Peyer's patch (tissue), 4 donors: Measurements from ENCODE around the gene EFHC1. TPM values are rescaled to one million over a fixed set of nuclear protein-coding genes. Genes with fewer than 3 reads are reported as not detected.

Source experiments
- DNase-seq, 3 donors: peaks; one replicate each; pipeline ENCODE4 v3.0.0-alpha.2; 2017 to 2019
- H3K27ac ChIP-seq, 4 donors: fragments of 200-600 bp; sonication (generic); one replicate each; pipeline ENCODE4 v1.5.1; 2016 to 2019
- H3K27me3 ChIP-seq, 2 donors: fragments of 200-600 bp; sonication (generic); one replicate each; pipeline ENCODE4 v1.5.1; 2019
- H3K36me3 ChIP-seq, 3 donors: fragments of 200-600 bp; sonication (generic); one replicate each; pipeline ENCODE4 v1.5.1; 2016 to 2019
- H3K4me1 ChIP-seq, 4 donors: fragments of 200-600 bp; sonication (generic); one replicate each; pipeline ENCODE4 v1.5.1; 2016 to 2019
- H3K4me3 ChIP-seq, 4 donors: fragments of 200-600 bp; sonication (generic); 1 replicate in 3 of 4; 2 replicates in 1 of 4; pipeline ENCODE4 v1.5.1; 2016 to 2019; ENCODE audit warnings: mild to moderate bottlenecking in 1 of 4
- H3K9me3 ChIP-seq, 4 donors: fragments of 200-600 bp; sonication (generic); one replicate each; pipeline ENCODE4 v1.5.1; 2016 to 2019; ENCODE audit warnings: mild to moderate bottlenecking in 1 of 4
- POLR2A ChIP-seq, 2 donors: fragments of 450-650 bp; IDR thresholded peaks; one replicate each; pipeline ENCODE4 v1.5.1; 2017; ENCODE audit warnings: antibody characterized with exemption in 2 of 2, mild to moderate bottlenecking in 2 of 2, moderate library complexity in 2 of 2
- total RNA-seq, 4 donors: library from RNA; depleted of rRNA; stranded (reverse); fragments of >200 nt; gene quantifications; one replicate each; pipeline ENCODE4 v1.1.0, GENCODE V29; 2016
- TF ChIP-seq, protein P1 (sequence below), 6 experiments: fragments of 450-650 bp in 4 of 6; fragments of 200-600 bp in 2 of 6; sonication (generic) in 1 of 6; IDR thresholded peaks; one replicate each; pipeline ENCODE4 v1.5.1; 2017 to 2019; ENCODE audit warnings: antibody characterized with exemption in 6 of 6, mild to moderate bottlenecking in 3 of 6, moderate library complexity in 1 of 6

EFHC1 gene
- total RNA-seq, 4 donors from 2014 or later = 20.0 to 40.4 (median 22.7) TPM

DNA sequence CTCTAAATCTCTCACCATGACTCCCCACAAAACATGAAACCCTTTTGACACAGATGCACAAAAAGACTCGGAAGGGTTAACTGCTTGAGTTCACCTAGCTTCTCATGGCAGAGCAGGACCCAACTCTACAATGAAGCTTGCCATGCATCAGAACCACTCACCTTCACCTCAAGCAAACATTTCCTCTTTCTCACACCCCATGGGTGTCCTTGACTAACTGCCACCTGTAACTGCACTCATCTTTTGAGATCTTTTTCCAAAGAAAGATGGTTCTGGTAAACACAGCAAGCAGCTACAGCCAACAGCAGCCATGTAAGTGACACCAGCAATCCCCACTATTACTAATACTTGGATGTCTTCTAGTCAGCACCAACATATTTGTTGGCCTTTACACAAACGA lies 76.5 kb downstream of the EFHC1 start:
- Histone ChIP-seq H3K9me3 (no peaks in the 10 kb centered on the region), H3K27me3 (no peaks in the 10 kb centered on the region), H3K4me3 (no peak overlapping the region), H3K27ac (peak overlapping the region in 2 of 4 donors; percentile 29 to 78), H3K4me1 (peaks cover 0 to 13% (median 4%) of the 10 kb centered on the region in 4 donors), H3K36me3 (peaks cover 0 to 1% (median 0%) of the 10 kb centered on the region in 3 donors)
- DNase-seq = no peak
- no peak for TF ChIP-seq POLR2A (IDR thresholded peaks at IDR 0.05)
- TF ChIP-seq, protein P1, sequence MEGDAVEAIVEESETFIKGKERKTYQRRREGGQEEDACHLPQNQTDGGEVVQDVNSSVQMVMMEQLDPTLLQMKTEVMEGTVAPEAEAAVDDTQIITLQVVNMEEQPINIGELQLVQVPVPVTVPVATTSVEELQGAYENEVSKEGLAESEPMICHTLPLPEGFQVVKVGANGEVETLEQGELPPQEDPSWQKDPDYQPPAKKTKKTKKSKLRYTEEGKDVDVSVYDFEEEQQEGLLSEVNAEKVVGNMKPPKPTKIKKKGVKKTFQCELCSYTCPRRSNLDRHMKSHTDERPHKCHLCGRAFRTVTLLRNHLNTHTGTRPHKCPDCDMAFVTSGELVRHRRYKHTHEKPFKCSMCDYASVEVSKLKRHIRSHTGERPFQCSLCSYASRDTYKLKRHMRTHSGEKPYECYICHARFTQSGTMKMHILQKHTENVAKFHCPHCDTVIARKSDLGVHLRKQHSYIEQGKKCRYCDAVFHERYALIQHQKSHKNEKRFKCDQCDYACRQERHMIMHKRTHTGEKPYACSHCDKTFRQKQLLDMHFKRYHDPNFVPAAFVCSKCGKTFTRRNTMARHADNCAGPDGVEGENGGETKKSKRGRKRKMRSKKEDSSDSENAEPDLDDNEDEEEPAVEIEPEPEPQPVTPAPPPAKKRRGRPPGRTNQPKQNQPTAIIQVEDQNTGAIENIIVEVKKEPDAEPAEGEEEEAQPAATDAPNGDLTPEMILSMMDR (IDR thresholded peaks at IDR 0.05) = no peak

DNA sequence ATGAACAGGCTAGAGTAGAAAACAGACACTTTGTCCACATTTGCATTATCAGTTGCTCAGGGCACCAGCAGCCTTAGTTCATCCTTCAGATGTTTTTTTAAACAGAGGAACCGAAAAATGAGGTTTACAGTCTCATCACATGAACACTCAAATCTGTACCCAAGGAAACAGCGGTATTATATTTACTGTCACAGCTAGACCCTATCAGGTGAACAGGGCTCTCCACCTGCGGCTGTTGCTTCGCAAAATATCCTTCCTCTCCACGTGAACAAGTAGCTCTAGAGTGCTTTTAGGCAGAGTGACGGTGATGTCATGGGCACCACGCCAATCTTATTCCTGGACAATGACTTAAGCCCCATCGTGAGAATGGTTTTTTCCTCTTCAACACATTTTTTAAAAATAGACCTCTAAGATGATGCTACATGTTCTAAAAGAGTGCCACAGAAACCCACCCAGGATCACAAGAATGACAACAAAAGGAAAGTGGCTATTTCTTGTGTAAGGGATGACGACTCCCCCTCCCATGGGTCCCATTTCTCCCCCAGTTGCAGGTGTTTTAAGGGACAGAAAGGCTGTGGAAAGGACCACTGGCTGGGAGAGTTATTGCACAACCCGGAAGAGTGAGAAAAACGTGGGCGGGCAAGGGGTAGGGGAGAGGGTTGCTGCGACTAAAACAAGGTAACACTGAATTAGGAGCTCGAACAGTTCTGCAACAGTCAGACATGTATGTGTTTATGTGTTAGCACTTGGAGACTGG lies 77.7 kb downstream of the EFHC1 start:
- Histone ChIP-seq H3K27me3 (no peaks in the 10 kb centered on the region), H3K4me1 (peaks cover 0 to 13% (median 4%) of the 10 kb centered on the region in 4 donors), H3K27ac (peak overlapping the region; percentile 31 to 82 (median 62)), H3K9me3 (no peaks in the 10 kb centered on the region), H3K36me3 (peaks cover 0 to 13% (median 0%) of the 10 kb centered on the region in 3 donors), H3K4me3 (no peak overlapping the region)
- DNase-seq = peak in 2 of 3 donors; percentile 72 to 87
- TF ChIP-seq POLR2A (IDR thresholded peaks at IDR 0.05) = no peak
- TF ChIP-seq, protein P1 (IDR thresholded peaks at IDR 0.05) = no peak

DNA sequence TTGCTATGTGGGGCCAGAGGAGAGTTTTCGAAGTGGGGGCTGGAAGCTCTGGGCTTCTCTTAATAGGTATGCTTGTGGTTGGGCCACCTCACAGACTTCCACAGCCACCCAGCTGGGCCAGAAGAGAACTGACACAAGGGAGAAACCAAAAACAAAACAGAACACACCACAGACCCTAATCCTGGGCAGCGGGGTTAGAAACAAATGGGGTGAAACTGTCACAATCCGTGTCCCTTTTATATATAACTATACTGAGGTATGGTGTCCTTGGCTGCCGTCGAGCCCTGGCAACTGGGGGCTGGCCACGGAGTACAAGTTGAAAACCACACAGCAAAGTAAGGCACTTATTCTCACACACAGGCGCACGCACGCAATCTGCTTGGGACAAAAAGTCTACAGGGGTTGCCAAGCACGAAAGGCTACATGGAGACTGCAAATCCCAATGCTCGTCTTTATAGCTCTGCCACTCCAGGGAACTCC lies 78.4 kb downstream of the EFHC1 start:
- Histone ChIP-seq H3K9me3 (no peaks in the 10 kb centered on the region), H3K36me3 (peaks cover 0 to 16% (median 0%) of the 10 kb centered on the region in 3 donors), H3K4me1 (peaks cover 1 to 13% (median 8%) of the 10 kb centered on the region in 4 donors), H3K4me3 (no peak overlapping the region), H3K27me3 (no peaks in the 10 kb centered on the region), H3K27ac (peak overlapping the region; percentile 31 to 82 (median 66))
- TF ChIP-seq POLR2A (IDR thresholded peaks at IDR 0.05) = no peak
- TF ChIP-seq, protein P1 (IDR thresholded peaks at IDR 0.05) = no peak
- DNase-seq = peak in 2 of 3 donors; percentile 72 to 73

DNA sequence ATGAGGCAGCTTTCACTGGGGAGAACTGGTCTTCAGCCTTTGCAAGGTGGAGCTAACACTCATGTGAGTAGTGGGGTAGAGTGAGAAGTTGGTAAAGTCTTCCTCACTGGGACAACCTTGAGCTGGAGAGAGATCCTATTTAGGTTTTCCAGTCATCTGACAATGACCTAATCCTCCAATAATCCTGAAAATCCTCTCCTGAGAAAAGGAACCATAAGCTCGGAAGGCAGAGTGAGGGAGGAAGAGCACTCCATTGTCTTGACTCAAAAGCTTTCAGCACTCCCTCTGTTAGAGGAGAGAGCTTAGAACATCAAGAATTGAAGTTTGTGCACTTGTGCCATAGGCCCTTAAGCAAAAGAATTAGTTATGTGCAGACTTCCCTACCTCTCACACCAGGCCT lies 78.9 kb downstream of the EFHC1 start:
- Histone ChIP-seq H3K27ac (peak overlapping the region in 3 of 4 donors; percentile 54 to 82 (median 78)), H3K4me3 (no peak overlapping the region), H3K4me1 (peaks cover 4 to 13% (median 10%) of the 10 kb centered on the region in 4 donors), H3K27me3 (no peaks in the 10 kb centered on the region), H3K36me3 (peaks cover 0 to 16% (median 0%) of the 10 kb centered on the region in 3 donors), H3K9me3 (no peaks in the 10 kb centered on the region)
- TF ChIP-seq POLR2A (IDR thresholded peaks at IDR 0.05) = no peak
- TF ChIP-seq, protein P1 (IDR thresholded peaks at IDR 0.05) = no peak
- DNase-seq = no peak

DNA sequence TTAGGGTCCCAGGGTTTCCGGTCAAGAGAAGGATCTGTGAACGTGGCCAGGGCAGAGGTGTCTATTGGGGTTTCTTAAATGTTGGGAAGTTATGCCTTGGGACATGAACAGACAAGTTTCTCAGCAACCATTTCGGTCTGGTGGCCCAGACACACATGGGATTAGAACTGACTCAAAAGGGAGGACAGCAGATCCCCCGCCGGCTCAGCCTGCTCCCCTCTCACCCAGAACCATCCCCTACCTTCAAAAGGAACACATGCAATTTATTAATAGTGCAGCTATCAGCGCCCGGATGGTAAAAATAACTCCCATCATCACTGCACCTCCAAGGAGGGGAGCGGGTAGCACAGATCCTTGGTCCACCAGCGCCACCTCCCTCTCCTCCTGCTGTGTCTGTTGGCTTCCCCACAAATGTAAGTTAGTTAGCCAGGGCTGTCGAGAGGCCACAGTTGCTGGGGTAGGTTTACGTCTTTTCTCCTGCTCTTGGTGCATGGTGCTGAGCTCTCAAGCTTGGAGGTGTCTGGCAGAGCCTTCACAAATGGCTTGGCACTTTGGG lies 79.6 kb downstream of the EFHC1 start:
- H3K4me3 ChIP-seq = no peak overlapping the region
- no peaks in the 10 kb centered on the region for H3K9me3 ChIP-seq
- peaks cover 7 to 19% (median 10%) of the 10 kb centered on the region in 4 donors for H3K4me1 ChIP-seq
- peaks cover 0 to 16% (median 0%) of the 10 kb centered on the region in 3 donors for H3K36me3 ChIP-seq
- no peak for TF ChIP-seq POLR2A (IDR thresholded peaks at IDR 0.05)
- TF ChIP-seq, protein P1 (IDR thresholded peaks at IDR 0.05) = no peak
- DNase-seq = no peak
- H3K27me3 ChIP-seq = no peaks in the 10 kb centered on the region
- H3K27ac ChIP-seq = peak overlapping the region in 1 of 4 donors; percentile 78
